Measurements from ENCODE around the gene SH3RF2.
"Not testable (repeated sequence)": the region's sequence is repeated elsewhere in the genome, so short reads cannot be mapped to it uniquely, and the experiment has no call there.

SH3RF2 gene

GRCh38 chr5:146084376-146084775 lies 148.0 kb downstream of the SH3RF2 start:
- DNase-seq (ENCODE audit: low read depth) = no peak

- no peak for DNase-seq (ENCODE audit: low read depth)
Observed at GRCh38 chr5:146088098-146088497, 151.7 kb downstream of the SH3RF2 start.

- DNase-seq (ENCODE audit: low read depth) = no peak
Observed at GRCh38 chr5:146089287-146089686, 152.9 kb downstream of the SH3RF2 start.

GRCh38 chr5:146091881-146092280 lies 155.5 kb downstream of the SH3RF2 start:
- DNase-seq (ENCODE audit: low read depth) = no peak

GRCh38 chr5:146098047-146098446 lies 161.7 kb downstream of the SH3RF2 start:
- no peak for DNase-seq (ENCODE audit: low read depth)

GRCh38 chr5:146101646-146102045 lies 165.3 kb downstream of the SH3RF2 start:
- no peak for DNase-seq (ENCODE audit: low read depth)

- DNase-seq (ENCODE audit: low read depth) = no peak
Observed at GRCh38 chr5:146103594-146103993, 167.2 kb downstream of the SH3RF2 start.

- DNase-seq (ENCODE audit: low read depth) = no peak
Observed at GRCh38 chr5:146105477-146105876, 169.1 kb downstream of the SH3RF2 start, which contains the start of gene PLAC8L1. Gene PLAC8L1, minus strand, starts transcription at chr5:146105577. Its CDS starts 1,266 bp downstream, at chr5:146104311.

- DNase-seq (ENCODE audit: low read depth) = no peak
Observed at GRCh38 chr5:146107901-146108300, 171.5 kb downstream of the SH3RF2 start.

GRCh38 chr5:146108870-146109269 lies 172.5 kb downstream of the SH3RF2 start:
- DNase-seq (ENCODE audit: low read depth) = not testable (repeated sequence)

- DNase-seq (ENCODE audit: low read depth) = no peak
Observed at GRCh38 chr5:146109379-146109778, 173.0 kb downstream of the SH3RF2 start.

- DNase-seq (ENCODE audit: low read depth) = no peak
Observed at GRCh38 chr5:146111409-146111808, 175.0 kb downstream of the SH3RF2 start.

GRCh38 chr5:146112476-146112875 lies 176.1 kb downstream of the SH3RF2 start:
- DNase-seq (ENCODE audit: low read depth) = no peak
